Fibroblast of lung (primary cell): ENCODE results near the gene HACD4.

Experiments used
- CTCF ChIP-seq, 2 donors: IDR thresholded peaks in 1 of 2; conservative IDR thresholded peaks in 1 of 2; 1 replicate in 1 of 2; 2 replicates in 1 of 2; pipeline ENCODE4 v1.5.1; 2011 to 2012; ENCODE audit warnings: low read length in 2 of 2, control low read depth in 1 of 2, inconsistent platforms in 1 of 2, low read depth in 1 of 2, mild to moderate bottlenecking in 1 of 2
- EZH2 ChIP-seq: IDR thresholded peaks from 2 replicates; pipeline ENCODE4 v1.5.1; 2012; ENCODE audit warnings: low read length, control low read depth, mild to moderate bottlenecking; ENCODE audit errors: missing control alignments

DNA sequence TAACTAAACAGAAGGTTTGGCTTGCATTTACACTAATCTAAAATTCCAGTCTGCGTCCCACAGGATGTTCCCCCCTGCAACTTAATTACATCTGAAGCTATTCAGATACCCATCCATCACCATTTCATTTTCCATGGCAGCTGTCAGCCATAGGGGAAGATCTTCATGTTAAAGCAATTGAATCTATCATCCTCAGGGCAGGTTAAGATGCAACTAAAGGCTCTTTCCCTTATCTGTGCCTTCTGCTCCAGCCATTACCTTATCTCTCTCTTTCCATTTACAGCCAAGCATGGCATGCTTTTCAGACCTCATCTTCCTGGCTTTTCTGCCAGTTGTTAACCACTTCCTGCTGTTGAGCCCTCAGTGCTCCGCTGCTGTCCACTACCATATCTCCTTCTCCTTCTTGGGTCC lies 15.8 kb upstream of the HACD4 start:
- no peak for TF ChIP-seq CTCF (conservative IDR thresholded peaks at IDR 0.05 in 1 of 2, IDR thresholded peaks at IDR 0.05 in 1 of 2; ENCODE audit: low read depth in 1 of 2, low read length in 2 of 2)
- TF ChIP-seq EZH2, result no peak
